Stimulated activated naive CD8-positive, alpha-beta T cell treated with anti-CD3 and anti-CD28 coated beads, Interleukin-15, Interleukin-2, amounts not matched to agents 100 ng/mL and 50 ng/mL, for 24 hours (primary cell): ENCODE data around the gene ANO3.

Experiments used
- H3K27ac Mint-ChIP-seq: one replicate; pipeline ENCODE4 v1.8.0; 2021; ENCODE audit warnings: mild to moderate bottlenecking, mixed read lengths
- H3K27me3 Mint-ChIP-seq: one replicate; pipeline ENCODE4 v1.8.0; 2021; ENCODE audit warnings: mixed read lengths
- H3K36me3 Mint-ChIP-seq: one replicate; pipeline ENCODE4 v1.8.0; 2021; ENCODE audit warnings: low read depth, mixed read lengths
- H3K4me1 Mint-ChIP-seq: one replicate; pipeline ENCODE4 v1.8.0; 2021; ENCODE audit warnings: low read depth, mixed read lengths
- H3K4me3 Mint-ChIP-seq: one replicate; pipeline ENCODE4 v1.8.0; 2021; ENCODE audit warnings: mild to moderate bottlenecking, mixed read lengths
- H3K9me3 Mint-ChIP-seq: one replicate; pipeline ENCODE4 v1.8.0; 2021; ENCODE audit warnings: mixed read lengths

ANO3 gene

DNA sequence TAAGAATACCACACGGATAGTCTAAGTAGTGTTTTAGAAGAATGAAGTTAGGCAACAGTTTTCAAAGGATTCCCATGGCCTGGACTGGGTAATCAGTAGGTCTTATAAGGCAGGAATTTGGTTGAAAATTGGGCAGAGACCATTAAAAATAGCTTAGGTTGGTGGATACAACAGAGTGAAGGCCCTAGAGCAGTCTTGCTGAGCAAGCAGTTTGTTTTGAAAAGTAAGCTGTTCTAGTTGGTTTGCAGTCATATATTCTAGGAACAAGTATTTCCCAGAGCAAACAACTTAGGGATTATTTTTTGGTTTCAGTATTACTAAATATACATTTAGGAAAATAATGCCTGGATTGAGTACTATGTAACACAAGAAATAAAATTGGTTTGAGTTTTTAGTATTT lies 175.3 kb downstream of the ANO3 start:
- peaks cover 6% of the 10 kb centered on the region for H3K9me3 Mint-ChIP-seq
- H3K4me3 Mint-ChIP-seq, result no peak overlapping the region
- H3K27me3 Mint-ChIP-seq, result no peaks in the 10 kb centered on the region
- H3K4me1 Mint-ChIP-seq, result no peaks in the 10 kb centered on the region
- no peak overlapping the region for H3K27ac Mint-ChIP-seq
- H3K36me3 Mint-ChIP-seq, result no peaks in the 10 kb centered on the region

GRCh38 chr11:26510164-26510563 lies 178.2 kb downstream of the ANO3 start:
- Mint-ChIP-seq H3K27ac (no peak overlapping the region), H3K27me3 (no peaks in the 10 kb centered on the region), H3K4me3 (no peak overlapping the region), H3K36me3 (no peaks in the 10 kb centered on the region), H3K9me3 (peaks cover 3% of the 10 kb centered on the region), H3K4me1 (no peaks in the 10 kb centered on the region)

DNA sequence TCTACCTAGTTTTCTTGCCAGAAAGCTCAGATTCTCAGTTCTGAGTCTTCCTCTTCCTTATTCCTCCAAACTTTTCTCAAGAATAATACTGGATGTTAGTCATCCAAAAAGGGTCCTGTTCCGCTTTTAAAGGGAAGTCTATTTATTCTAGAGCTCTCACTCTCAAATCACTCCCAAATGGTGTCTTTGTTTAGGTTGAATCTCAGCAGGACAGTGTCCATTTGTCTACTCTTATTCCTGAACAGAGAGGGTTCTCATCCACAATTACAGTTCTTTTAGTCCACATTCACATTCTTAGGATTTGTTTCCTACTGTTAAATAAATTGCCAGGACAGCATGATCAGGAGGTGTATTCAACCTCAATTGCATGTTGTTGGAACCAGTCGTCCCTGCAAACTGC lies 178.8 kb downstream of the ANO3 start:
- H3K4me3 Mint-ChIP-seq, result no peak overlapping the region
- H3K4me1 Mint-ChIP-seq, result no peaks in the 10 kb centered on the region
- no peaks in the 10 kb centered on the region for H3K9me3 Mint-ChIP-seq
- H3K36me3 Mint-ChIP-seq, result no peaks in the 10 kb centered on the region
- no peak overlapping the region for H3K27ac Mint-ChIP-seq
- no peaks in the 10 kb centered on the region for H3K27me3 Mint-ChIP-seq

DNA sequence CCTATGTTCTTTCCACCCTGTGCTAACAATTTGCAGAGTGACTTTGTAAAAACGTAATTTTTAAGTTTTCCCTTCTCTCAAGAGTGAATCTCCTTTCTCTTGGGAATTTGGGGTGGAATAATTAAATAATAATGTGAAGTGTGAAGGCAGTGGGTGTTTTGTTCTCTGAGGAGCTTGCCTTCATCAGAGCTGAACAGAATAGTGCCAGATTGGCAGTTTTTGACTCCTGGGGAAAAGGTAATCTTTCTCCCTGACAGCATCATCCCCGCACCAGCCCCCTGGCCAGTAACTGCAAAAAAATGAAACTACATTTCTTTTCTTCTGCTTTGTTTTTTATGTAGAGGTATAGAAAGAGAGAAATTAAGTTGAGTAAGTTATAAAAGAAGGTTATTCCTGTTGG lies 180.3 kb downstream of the ANO3 start:
- no peaks in the 10 kb centered on the region for H3K9me3 Mint-ChIP-seq

GRCh38 chr11:26519469-26519868 lies 187.5 kb downstream of the ANO3 start:
- no peak overlapping the region for H3K4me3 Mint-ChIP-seq
- H3K27ac Mint-ChIP-seq, result no peak overlapping the region
- no peaks in the 10 kb centered on the region for H3K4me1 Mint-ChIP-seq
- no peaks in the 10 kb centered on the region for H3K36me3 Mint-ChIP-seq
- peaks cover 3% of the 10 kb centered on the region for H3K9me3 Mint-ChIP-seq
- H3K27me3 Mint-ChIP-seq, result no peaks in the 10 kb centered on the region

More for the DNA sequence above, 180.3 kb downstream of the ANO3 start:
- Mint-ChIP-seq H3K36me3 (no peaks in the 10 kb centered on the region), H3K4me3 (no peak overlapping the region), H3K27me3 (no peaks in the 10 kb centered on the region), H3K27ac (no peak overlapping the region), H3K4me1 (no peaks in the 10 kb centered on the region)

DNA sequence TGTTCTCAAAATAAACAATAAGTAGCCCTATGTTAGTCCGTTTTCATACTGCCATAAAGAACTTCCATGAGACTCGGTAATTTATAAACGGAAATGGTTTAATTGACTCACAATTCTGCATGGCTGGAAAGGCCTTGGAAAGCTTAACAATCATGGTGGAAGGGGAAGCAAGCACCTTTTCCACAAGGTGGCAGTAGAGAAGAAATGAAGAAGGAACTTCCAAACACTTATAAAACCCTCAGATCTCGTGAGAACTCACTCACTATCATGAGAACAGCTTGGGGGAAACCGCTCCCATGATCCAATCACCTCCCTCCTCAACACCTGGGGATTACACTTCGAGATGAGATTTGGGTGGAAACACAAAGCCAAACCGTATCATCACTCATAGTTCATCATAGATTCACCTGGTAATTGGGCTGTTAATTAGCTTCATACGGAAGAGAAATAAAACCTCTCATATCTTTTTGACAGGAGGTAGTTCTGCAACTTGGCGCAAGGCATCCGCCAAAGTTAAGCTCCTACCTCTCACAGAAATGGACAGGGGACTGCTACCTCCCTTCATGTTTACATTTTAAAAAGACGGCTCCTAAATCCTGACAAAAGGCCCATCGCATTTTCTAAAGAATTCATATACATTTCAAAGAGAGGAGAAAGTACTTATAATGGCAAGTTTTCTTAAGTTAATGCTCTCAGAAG lies 191.1 kb downstream of the ANO3 start:
- Mint-ChIP-seq H3K36me3 (no peaks in the 10 kb centered on the region), H3K9me3 (peaks cover 8% of the 10 kb centered on the region), H3K4me1 (no peaks in the 10 kb centered on the region), H3K27me3 (no peaks in the 10 kb centered on the region), H3K4me3 (no peak overlapping the region), H3K27ac (no peak overlapping the region)

DNA sequence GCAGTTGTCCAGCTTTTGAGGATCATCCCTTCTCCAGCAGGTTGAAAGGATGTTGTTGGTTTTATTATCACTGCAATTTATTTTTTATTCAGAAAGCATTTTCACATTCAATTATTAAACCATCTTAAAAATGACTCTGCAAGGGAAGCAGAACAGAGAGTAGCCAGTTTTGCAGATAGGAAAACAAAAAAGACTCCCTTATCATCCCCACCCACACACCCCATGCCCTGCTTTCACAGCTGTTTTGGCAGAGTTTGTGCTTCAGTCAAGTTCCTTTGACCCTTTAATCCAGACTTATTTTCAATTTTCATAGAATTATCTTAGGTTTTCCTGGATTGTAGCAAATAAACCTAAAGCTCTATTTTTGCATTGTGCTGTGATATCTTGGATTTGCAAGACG lies 195.8 kb downstream of the ANO3 start:
- no peaks in the 10 kb centered on the region for H3K36me3 Mint-ChIP-seq
- no peaks in the 10 kb centered on the region for H3K27me3 Mint-ChIP-seq
- H3K27ac Mint-ChIP-seq, result no peak overlapping the region
- peaks cover 5% of the 10 kb centered on the region for H3K9me3 Mint-ChIP-seq
- no peak overlapping the region for H3K4me3 Mint-ChIP-seq
- no peaks in the 10 kb centered on the region for H3K4me1 Mint-ChIP-seq

DNA sequence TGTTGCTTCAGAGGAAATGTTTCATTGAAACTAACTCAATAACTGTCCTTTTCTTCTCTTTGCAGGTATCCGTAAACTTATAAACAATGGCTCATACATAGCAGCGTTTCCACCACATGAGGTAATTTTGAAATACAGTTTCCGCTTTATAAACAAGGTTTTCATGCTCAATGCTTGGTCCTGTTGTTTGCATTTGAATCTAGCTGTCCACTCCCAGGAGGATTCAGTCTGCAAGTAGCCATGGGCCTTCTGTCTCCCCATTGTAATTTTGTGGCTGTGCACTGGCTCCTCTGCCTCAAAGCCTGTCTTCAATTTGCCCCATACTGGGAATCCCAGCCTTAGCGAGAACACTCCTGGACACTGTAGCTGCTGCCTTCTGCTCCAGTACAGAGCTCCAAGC lies 205.4 kb downstream of the ANO3 start:
- H3K27ac Mint-ChIP-seq, result no peak overlapping the region
- H3K4me1 Mint-ChIP-seq, result no peaks in the 10 kb centered on the region

DNA sequence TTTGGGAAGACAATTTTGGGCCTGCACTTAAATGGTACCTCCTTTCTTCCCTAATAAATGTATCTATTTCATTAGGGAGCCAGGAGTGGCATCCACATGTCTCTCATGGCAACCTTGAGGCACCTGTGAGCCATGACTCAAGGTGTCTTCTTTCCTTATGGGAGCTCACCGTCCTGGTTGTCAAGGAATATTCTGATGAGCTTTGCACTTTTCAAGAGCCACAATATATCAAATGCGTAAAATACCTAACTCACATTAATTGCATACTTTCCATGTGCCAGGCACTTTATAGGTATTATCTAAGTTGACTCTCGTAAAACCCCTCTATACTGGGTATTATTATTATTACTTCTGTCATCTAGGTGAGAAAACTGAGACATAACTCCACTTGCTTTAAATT lies 207.6 kb downstream of the ANO3 start:
- Mint-ChIP-seq H3K27ac (no peak overlapping the region), H3K4me1 (no peaks in the 10 kb centered on the region), H3K27me3 (no peaks in the 10 kb centered on the region), H3K4me3 (no peak overlapping the region), H3K9me3 (no peaks in the 10 kb centered on the region), H3K36me3 (no peaks in the 10 kb centered on the region)

More for the DNA sequence above, 205.4 kb downstream of the ANO3 start:
- Mint-ChIP-seq H3K27me3 (no peaks in the 10 kb centered on the region), H3K4me3 (no peak overlapping the region), H3K36me3 (no peaks in the 10 kb centered on the region), H3K9me3 (no peaks in the 10 kb centered on the region)

- no peak overlapping the region for H3K27ac Mint-ChIP-seq
- H3K4me1 Mint-ChIP-seq, result no peaks in the 10 kb centered on the region
- no peak overlapping the region for H3K4me3 Mint-ChIP-seq
- H3K9me3 Mint-ChIP-seq, result no peaks in the 10 kb centered on the region
- no peaks in the 10 kb centered on the region for H3K27me3 Mint-ChIP-seq
- no peaks in the 10 kb centered on the region for H3K36me3 Mint-ChIP-seq
Measured at GRCh38 chr11:26541870-26542269, 209.9 kb downstream of the ANO3 start.

GRCh38 chr11:26549176-26549575 lies 217.2 kb downstream of the ANO3 start:
- H3K4me3 Mint-ChIP-seq, result no peak overlapping the region
- no peaks in the 10 kb centered on the region for H3K4me1 Mint-ChIP-seq
- no peaks in the 10 kb centered on the region for H3K9me3 Mint-ChIP-seq
- no peaks in the 10 kb centered on the region for H3K36me3 Mint-ChIP-seq
- no peak overlapping the region for H3K27ac Mint-ChIP-seq
- H3K27me3 Mint-ChIP-seq, result no peaks in the 10 kb centered on the region

DNA sequence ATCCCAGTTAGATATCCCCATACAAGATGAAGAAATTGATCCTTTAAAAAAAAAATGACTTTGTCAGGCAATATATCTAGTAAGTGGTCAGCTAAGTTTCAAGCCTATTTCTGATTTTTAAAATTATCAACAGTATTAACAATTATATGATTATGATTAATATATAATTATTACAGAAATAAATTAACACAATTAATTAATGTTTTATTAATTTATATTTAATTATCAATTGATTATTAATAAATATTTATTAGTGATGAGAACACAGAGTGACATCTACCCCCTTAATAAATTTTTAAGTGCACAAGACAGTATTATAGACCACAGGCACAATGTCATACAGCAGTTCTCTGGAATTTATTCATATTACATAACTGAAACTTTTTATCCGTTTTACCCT lies 218.1 kb downstream of the ANO3 start:
- H3K4me3 Mint-ChIP-seq, result no peak overlapping the region
- no peaks in the 10 kb centered on the region for H3K36me3 Mint-ChIP-seq
- H3K9me3 Mint-ChIP-seq, result no peaks in the 10 kb centered on the region
- H3K4me1 Mint-ChIP-seq, result no peaks in the 10 kb centered on the region
- H3K27me3 Mint-ChIP-seq, result no peaks in the 10 kb centered on the region
- H3K27ac Mint-ChIP-seq, result no peak overlapping the region

DNA sequence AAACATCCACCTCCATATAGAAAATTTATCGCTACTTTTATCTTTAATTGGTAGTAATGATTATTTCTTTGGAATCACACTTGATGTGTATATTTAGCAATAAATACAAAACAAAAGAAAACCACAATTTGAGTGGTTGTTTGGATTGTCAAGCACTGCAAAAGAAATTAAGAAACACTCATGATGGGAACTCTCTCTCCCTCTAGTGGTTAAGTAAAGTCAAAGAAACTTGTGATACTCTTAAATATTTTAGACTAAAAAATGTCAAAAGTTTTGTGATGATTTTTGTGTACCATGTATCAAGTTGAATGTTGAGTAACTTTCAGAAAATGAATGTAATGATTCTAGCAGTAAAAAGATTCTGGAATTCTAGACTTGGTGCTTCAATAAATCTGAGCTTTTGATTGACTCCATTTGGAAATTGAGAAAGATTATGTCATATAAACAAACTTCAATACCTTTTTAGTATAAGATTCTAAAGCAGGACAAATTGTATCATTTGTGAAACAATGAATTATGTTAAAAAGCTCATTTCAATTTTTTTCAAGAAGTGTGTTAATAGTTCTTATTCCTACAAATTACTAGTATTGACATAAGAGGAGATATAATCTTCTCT lies 219.4 kb downstream of the ANO3 start:
- Mint-ChIP-seq H3K36me3 (no peaks in the 10 kb centered on the region), H3K27ac (no peak overlapping the region), H3K27me3 (no peaks in the 10 kb centered on the region), H3K9me3 (no peaks in the 10 kb centered on the region), H3K4me3 (no peak overlapping the region), H3K4me1 (no peaks in the 10 kb centered on the region)

- Mint-ChIP-seq H3K9me3 (peaks cover 5% of the 10 kb centered on the region), H3K4me1 (no peaks in the 10 kb centered on the region), H3K36me3 (no peaks in the 10 kb centered on the region), H3K27me3 (no peaks in the 10 kb centered on the region), H3K27ac (no peak overlapping the region), H3K4me3 (no peak overlapping the region)
Measured at GRCh38 chr11:26553182-26553581, 221.3 kb downstream of the ANO3 start.

GRCh38 chr11:26554455-26554854 lies 222.5 kb downstream of the ANO3 start:
- Mint-ChIP-seq H3K27ac (no peak overlapping the region), H3K36me3 (no peaks in the 10 kb centered on the region), H3K4me1 (no peaks in the 10 kb centered on the region), H3K9me3 (peaks cover 5% of the 10 kb centered on the region), H3K4me3 (no peak overlapping the region), H3K27me3 (no peaks in the 10 kb centered on the region)

DNA sequence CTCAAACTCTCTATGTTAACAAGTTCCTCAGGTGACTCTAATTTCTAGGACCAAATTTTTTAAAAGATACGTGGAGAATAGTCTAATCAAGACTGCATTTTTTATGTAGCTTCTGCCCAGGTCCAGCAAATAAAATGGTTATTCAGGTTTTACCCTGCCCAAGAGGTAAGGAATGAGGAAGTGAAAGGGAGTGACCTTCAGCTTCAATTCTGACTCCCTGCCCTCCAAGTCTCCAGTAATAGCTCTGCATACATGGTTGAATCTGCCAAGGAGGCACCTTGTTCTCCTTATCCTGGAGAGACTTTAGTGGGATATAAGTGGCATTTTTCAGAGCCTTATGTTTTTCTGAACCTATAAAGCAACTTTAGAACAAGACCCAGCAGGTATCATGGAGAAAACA lies 224.7 kb downstream of the ANO3 start:
- peaks cover 5% of the 10 kb centered on the region for H3K9me3 Mint-ChIP-seq
- no peaks in the 10 kb centered on the region for H3K4me1 Mint-ChIP-seq
- H3K27ac Mint-ChIP-seq, result no peak overlapping the region
- H3K4me3 Mint-ChIP-seq, result no peak overlapping the region
- no peaks in the 10 kb centered on the region for H3K36me3 Mint-ChIP-seq
- H3K27me3 Mint-ChIP-seq, result no peaks in the 10 kb centered on the region
